Transverse colon (tissue), 4 donors: Measurements from ENCODE around the gene SULT1C3. TPM values are rescaled to one million over a fixed set of nuclear protein-coding genes. Genes with fewer than 3 reads are reported as not detected.
A peak's percentile ranks its signal among the peaks of the same experiment; 100 is the strongest.

Experiments
- DNase-seq: peaks from one replicate; pipeline ENCODE4 v3.0.0-alpha.2; 2019
- H3K27ac ChIP-seq, 4 donors: fragments of 200-600 bp; sonication (generic); 2 replicates each; pipeline ENCODE4 v1.5.1; 2016 to 2018; ENCODE audit warnings: inconsistent platforms in 4 of 4
- H3K27me3 ChIP-seq: fragments of 200-600 bp; sonication (generic); 2 replicates; pipeline ENCODE4 v1.5.1; 2017; ENCODE audit warnings: inconsistent platforms
- H3K36me3 ChIP-seq, 4 donors: fragments of 200-600 bp; sonication (generic); 2 replicates each; pipeline ENCODE4 v1.5.1; 2017 to 2019; ENCODE audit warnings: inconsistent platforms in 4 of 4
- H3K4me1 ChIP-seq, 4 donors: fragments of 200-600 bp; sonication (generic); 2 replicates each; pipeline ENCODE4 v1.5.1; 2017 to 2020; ENCODE audit warnings: inconsistent platforms in 4 of 4
- H3K4me3 ChIP-seq, 4 donors: fragments of 200-600 bp; sonication (generic); 1 replicate in 1 of 4; 2 replicates in 3 of 4; pipeline versions ENCODE4 v1.5.1 to v1.6.1; 2017 to 2019; ENCODE audit warnings: inconsistent platforms in 4 of 4
- H3K9me3 ChIP-seq, 2 donors: fragments of 200-600 bp; sonication (generic); 2 replicates each; pipeline ENCODE4 v1.5.1; 2017 to 2019; ENCODE audit warnings: inconsistent platforms in 2 of 2
- EP300 ChIP-seq: sonication (generic); formaldehyde crosslinking; IDR thresholded peaks from one replicate; pipeline ENCODE4 v1.6.1; 2017; ENCODE audit warnings: antibody characterized with exemption, low read depth
- POLR2A ChIP-seq: fragments of 450-650 bp; IDR thresholded peaks from one replicate; pipeline ENCODE4 v1.6.1; 2016; ENCODE audit warnings: antibody characterized with exemption, mild to moderate bottlenecking, moderate library complexity
- POLR2AphosphoS5 ChIP-seq, 3 donors: sonication (generic); formaldehyde crosslinking; IDR thresholded peaks; one replicate each; pipeline ENCODE4 v1.6.1; 2016; ENCODE audit warnings: antibody characterized with exemption in 3 of 3
- WGBS, 2 donors: methylation state at CpG; one replicate each; pipeline ENCODE4 v1.1.5; 2018; ENCODE audit warnings: low coverage in 1 of 2; 5-methylcytosine and 5-hydroxymethylcytosine counted together
- in situ Hi-C, 4 donors: fragments of 200-750 bp; cut with MboI; loops; one replicate each; pipeline versions ENCODE4 v1.15.0 to v1.15.1; 2017; ENCODE audit warnings: low sequenced_read_pairs in 3 of 4, low pct_ligation_motif_present in 1 of 4, low pct_unique_long_range_greater_than_20kb in 1 of 4
- intact Hi-C: fragments of 100-400 bp; cut with DNase I; formaldehyde crosslinking; loops from one replicate; pipeline ENCODE4 v1.15.1; 2023; ENCODE audit warnings: low total_unique reads
- total RNA-seq, 4 donors: library from RNA; depleted of rRNA; stranded (reverse); fragments of >200 nt; gene quantifications; one replicate each; pipeline ENCODE4 v1.1.0, GENCODE V29; 2016
- TF ChIP-seq, protein P1 (sequence below), 5 experiments: fragments of 200-600 bp in 3 of 5; fragments of 450-650 bp in 2 of 5; sonication (generic) in 3 of 5; IDR thresholded peaks; 1 replicate in 2 of 5; 2 replicates in 3 of 5; pipeline ENCODE4 v1.5.1; 2016 to 2017; ENCODE audit warnings: antibody characterized with exemption in 5 of 5, inconsistent platforms in 3 of 5, mild to moderate bottlenecking in 2 of 5, moderate library complexity in 1 of 5

Gene SULT1C3
- total RNA-seq, 4 donors from 2014 or later, result not detected

DNA sequence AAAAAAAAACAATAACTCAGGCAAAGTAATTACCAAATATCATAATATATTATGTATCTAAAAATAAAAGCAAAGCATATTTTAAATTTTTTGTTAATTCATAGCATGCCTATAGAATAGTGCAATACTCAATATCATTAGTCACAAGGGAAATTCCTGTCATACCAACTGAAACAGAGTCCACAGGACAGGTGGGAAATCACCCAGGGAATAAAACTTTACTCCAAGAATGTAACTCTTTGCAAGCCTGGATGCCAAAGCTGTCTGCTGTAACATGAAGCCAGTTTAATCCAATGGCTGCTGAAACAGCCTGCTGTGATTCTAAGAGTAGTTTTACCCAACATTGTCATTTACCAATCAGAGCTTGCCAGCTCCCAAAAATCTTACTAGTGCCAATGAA is 40.0 kb upstream of the SULT1C3 start:
- Histone ChIP-seq H3K36me3 (no peaks in the 10 kb centered on the region), H3K9me3 (peaks cover 0 to 3% of the 10 kb centered on the region in 2 donors), H3K27ac (no peak overlapping the region), H3K4me1 (no peaks in the 10 kb centered on the region), H3K4me3 (no peak overlapping the region), H3K27me3 (no peaks in the 10 kb centered on the region)
- no peak for TF ChIP-seq EP300
- TF ChIP-seq, protein P1, sequence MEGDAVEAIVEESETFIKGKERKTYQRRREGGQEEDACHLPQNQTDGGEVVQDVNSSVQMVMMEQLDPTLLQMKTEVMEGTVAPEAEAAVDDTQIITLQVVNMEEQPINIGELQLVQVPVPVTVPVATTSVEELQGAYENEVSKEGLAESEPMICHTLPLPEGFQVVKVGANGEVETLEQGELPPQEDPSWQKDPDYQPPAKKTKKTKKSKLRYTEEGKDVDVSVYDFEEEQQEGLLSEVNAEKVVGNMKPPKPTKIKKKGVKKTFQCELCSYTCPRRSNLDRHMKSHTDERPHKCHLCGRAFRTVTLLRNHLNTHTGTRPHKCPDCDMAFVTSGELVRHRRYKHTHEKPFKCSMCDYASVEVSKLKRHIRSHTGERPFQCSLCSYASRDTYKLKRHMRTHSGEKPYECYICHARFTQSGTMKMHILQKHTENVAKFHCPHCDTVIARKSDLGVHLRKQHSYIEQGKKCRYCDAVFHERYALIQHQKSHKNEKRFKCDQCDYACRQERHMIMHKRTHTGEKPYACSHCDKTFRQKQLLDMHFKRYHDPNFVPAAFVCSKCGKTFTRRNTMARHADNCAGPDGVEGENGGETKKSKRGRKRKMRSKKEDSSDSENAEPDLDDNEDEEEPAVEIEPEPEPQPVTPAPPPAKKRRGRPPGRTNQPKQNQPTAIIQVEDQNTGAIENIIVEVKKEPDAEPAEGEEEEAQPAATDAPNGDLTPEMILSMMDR (IDR thresholded peaks at IDR 0.05), result no peak
- TF ChIP-seq POLR2AphosphoS5 (IDR thresholded peaks at IDR 0.05), result no peak
- intact Hi-C loops, result no loop called here
- DNase-seq, result no peak
- in situ Hi-C loops, result loop anchor here in 3 of 4 donors (25.0 kb wide), 2 partner anchors 388 to 1562 kb away; no protein-coding TSS in a partner anchor

- intact Hi-C loops, result no loop called here
- DNase-seq, result no peak
- H3K27me3 ChIP-seq, result no peaks in the 10 kb centered on the region
Observed at GRCh38 chr2:108200569-108200968, 39.2 kb upstream of the SULT1C3 start.

GRCh38 chr2:108212671-108213070 is 27.1 kb upstream of the SULT1C3 start:
- DNase-seq, result no peak
- TF ChIP-seq POLR2A, result no peak
- TF ChIP-seq, protein P1 (IDR thresholded peaks at IDR 0.05), result no peak
- TF ChIP-seq POLR2AphosphoS5 (IDR thresholded peaks at IDR 0.05), result no peak
- TF ChIP-seq EP300, result no peak
- no peaks in the 10 kb centered on the region for H3K9me3 ChIP-seq
- no peak overlapping the region for H3K27ac ChIP-seq
- in situ Hi-C loops (loop anchor here in 2 of 4 donors (25.0 kb wide), 1 partner anchor 375 kb away; no protein-coding TSS in a partner anchor), intact Hi-C loops (no loop called here)
- H3K27me3 ChIP-seq, result no peaks in the 10 kb centered on the region
- 81 to 86% methylated on average over 3 of the region's 3 CpGs for WGBS, 2 donors
- peaks cover 0 to 6% (median 3%) of the 10 kb centered on the region in 4 donors for H3K4me1 ChIP-seq
- no peaks in the 10 kb centered on the region for H3K36me3 ChIP-seq
- no peak overlapping the region for H3K4me3 ChIP-seq

More at GRCh38 chr2:108200569-108200968, 39.2 kb upstream of the SULT1C3 start:
- Histone ChIP-seq H3K36me3 (no peaks in the 10 kb centered on the region), H3K9me3 (peaks cover 0 to 3% of the 10 kb centered on the region in 2 donors), H3K27ac (no peak overlapping the region), H3K4me3 (no peak overlapping the region), H3K4me1 (no peaks in the 10 kb centered on the region)
- TF ChIP-seq POLR2A (no peak), EP300 (no peak), POLR2AphosphoS5 (IDR thresholded peaks at IDR 0.05) (no peak)
- TF ChIP-seq, protein P1 (IDR thresholded peaks at IDR 0.05), result no peak
- WGBS, 2 donors, result 48 to 70% methylated on average over 3 to 7 of the region's 7 CpGs
- in situ Hi-C loops, result loop anchor here in 2 of 4 donors (25.0 kb wide), 1 partner anchor 387 kb away; no protein-coding TSS in a partner anchor

DNA sequence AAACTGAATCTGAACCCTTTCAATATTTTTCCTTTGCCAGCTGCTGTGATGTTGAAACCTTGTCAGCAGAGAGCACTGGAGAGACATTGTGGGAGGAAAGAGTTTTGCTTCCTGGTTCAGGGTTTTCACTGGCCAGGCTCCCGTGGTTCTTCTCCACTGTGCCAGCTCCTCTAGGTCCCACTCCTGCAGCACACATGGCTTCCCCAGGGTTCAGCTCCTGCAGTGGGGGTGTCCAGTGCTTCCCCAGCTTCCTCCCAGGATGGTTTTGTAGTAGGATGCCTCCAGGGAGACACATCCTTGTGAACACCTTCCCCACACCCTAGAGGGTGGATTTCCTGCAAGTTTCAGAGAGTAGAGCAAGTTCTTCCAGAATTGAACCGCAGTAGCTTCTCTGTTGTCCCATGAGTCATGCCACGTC is 24.0 kb upstream of the SULT1C3 start:
- WGBS, 2 donors, result 17% methylated on average over 3 of the region's 3 CpGs; no CpG with 5 or more reads in 1 of the 2 donors
- Histone ChIP-seq H3K4me3 (no peak overlapping the region), H3K27me3 (no peaks in the 10 kb centered on the region), H3K4me1 (peaks cover 0 to 6% (median 3%) of the 10 kb centered on the region in 4 donors), H3K9me3 (no peaks in the 10 kb centered on the region), H3K27ac (no peak overlapping the region), H3K36me3 (no peaks in the 10 kb centered on the region)
- in situ Hi-C loops, result loop anchor here in 2 of 4 donors (25.0 kb wide), 1 partner anchor 371 kb away; no protein-coding TSS in a partner anchor
- peak; percentile 27 for DNase-seq
- TF ChIP-seq EP300 (no peak), POLR2AphosphoS5 (IDR thresholded peaks at IDR 0.05) (no peak)
- TF ChIP-seq, protein P1 (IDR thresholded peaks at IDR 0.05), result peak; percentile 8 to 37 (median 32)
- intact Hi-C loops, result no loop called here
